MCF 10A (cell line): Measurements from ENCODE around the gene CDC42EP1. TPM values are rescaled to one million over a fixed set of nuclear protein-coding genes. Genes with fewer than 3 reads are reported as not detected.

Experiments
- BruUV-seq: library from RNA; stranded (reverse); fragments of 400-500 nt; replicated peaks from 2 replicates; lab custom pipeline; 2021; lab: Mats Ljungman, UMichigan
- CTCF ChIA-PET: fragments of 300-600 bp; sonication (Branson Sonifier 250); formaldehyde crosslinking; extraction: SDS; loops from one replicate; lab custom pipeline; 2021; ENCODE audit warnings: antibody characterized with exemption, inconsistent platforms; lab: Yijun Ruan, JAX
- POLR2A ChIA-PET: fragments of 300-600, 350-650 bp; sonication (Branson Sonifier 250); formaldehyde crosslinking; extraction: SDS; loops from one replicate; lab custom pipeline; 2020; ENCODE audit warnings: antibody characterized with exemption, inconsistent platforms; lab: Yijun Ruan, JAX
- DNase-seq: peaks from one replicate; pipeline ENCODE4 v3.0.0-alpha.2; 2018; ENCODE audit not compliant: unreplicated experiment
- H3K27ac Mint-ChIP-seq: one replicate; pipeline ENCODE4 v1.8.0; 2022; ENCODE audit warnings: mild to moderate bottlenecking, low read depth, mixed read lengths; ENCODE audit not compliant: unreplicated experiment
- H3K27me3 Mint-ChIP-seq: one replicate; pipeline ENCODE4 v1.8.0; 2022; ENCODE audit warnings: mixed read lengths; ENCODE audit not compliant: insufficient read depth, unreplicated experiment
- H3K36me3 Mint-ChIP-seq: one replicate; pipeline ENCODE4 v1.8.0; 2022; ENCODE audit warnings: mild to moderate bottlenecking, moderate library complexity, mixed read lengths; ENCODE audit not compliant: insufficient read depth, unreplicated experiment
- H3K4me1 Mint-ChIP-seq: one replicate; pipeline ENCODE4 v1.8.0; 2022; ENCODE audit warnings: mixed read lengths; ENCODE audit not compliant: insufficient read depth, unreplicated experiment
- H3K4me3 Mint-ChIP-seq: one replicate; pipeline ENCODE4 v1.8.0; 2022; ENCODE audit warnings: mild to moderate bottlenecking, moderate library complexity, mixed read lengths; ENCODE audit not compliant: unreplicated experiment
- H3K9me3 Mint-ChIP-seq: one replicate; pipeline ENCODE4 v1.8.0; 2022; ENCODE audit warnings: mixed read lengths; ENCODE audit not compliant: unreplicated experiment
- intact Hi-C: fragments of 100-400 bp; cut with micrococcal nuclease; formaldehyde crosslinking; loops from 2 replicates; pipeline ENCODE4 v1.14.1; 2022
- total RNA-seq: library from RNA; stranded (reverse); gene quantifications from 2 replicates; pipeline ENCODE4 v1.2.3, GENCODE V29; 2022
- TF ChIP-seq, protein P1 (sequence below): fragments of 200-600 bp; IDR thresholded peaks from one replicate; pipeline ENCODE4 v1.8.0; 2022; ENCODE audit warnings: antibody characterized with exemption, mild to moderate bottlenecking; ENCODE audit not compliant: unreplicated experiment

Gene CDC42EP1
- total RNA-seq, 1 experiment from 2014 or later: 148 TPM

- H3K4me3 Mint-ChIP-seq: no peak overlapping the region
- TF ChIP-seq, protein P1, sequence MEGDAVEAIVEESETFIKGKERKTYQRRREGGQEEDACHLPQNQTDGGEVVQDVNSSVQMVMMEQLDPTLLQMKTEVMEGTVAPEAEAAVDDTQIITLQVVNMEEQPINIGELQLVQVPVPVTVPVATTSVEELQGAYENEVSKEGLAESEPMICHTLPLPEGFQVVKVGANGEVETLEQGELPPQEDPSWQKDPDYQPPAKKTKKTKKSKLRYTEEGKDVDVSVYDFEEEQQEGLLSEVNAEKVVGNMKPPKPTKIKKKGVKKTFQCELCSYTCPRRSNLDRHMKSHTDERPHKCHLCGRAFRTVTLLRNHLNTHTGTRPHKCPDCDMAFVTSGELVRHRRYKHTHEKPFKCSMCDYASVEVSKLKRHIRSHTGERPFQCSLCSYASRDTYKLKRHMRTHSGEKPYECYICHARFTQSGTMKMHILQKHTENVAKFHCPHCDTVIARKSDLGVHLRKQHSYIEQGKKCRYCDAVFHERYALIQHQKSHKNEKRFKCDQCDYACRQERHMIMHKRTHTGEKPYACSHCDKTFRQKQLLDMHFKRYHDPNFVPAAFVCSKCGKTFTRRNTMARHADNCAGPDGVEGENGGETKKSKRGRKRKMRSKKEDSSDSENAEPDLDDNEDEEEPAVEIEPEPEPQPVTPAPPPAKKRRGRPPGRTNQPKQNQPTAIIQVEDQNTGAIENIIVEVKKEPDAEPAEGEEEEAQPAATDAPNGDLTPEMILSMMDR: no peak
- H3K36me3 Mint-ChIP-seq: peaks cover 18% of the 10 kb centered on the region
- H3K9me3 Mint-ChIP-seq: no peaks in the 10 kb centered on the region
- POLR2A ChIA-PET: interaction anchor here (0.7 to 1.5 kb wide), 3 partner anchors 9 to 246 kb away, joined by 3 to 5 read pairs (median 4); no protein-coding TSS in a partner anchor
- H3K27me3 Mint-ChIP-seq: no peaks in the 10 kb centered on the region
- intact Hi-C loops: no loop called here
- DNase-seq: no peak
- H3K4me1 Mint-ChIP-seq: peaks cover 15% of the 10 kb centered on the region
- CTCF ChIA-PET: interaction anchor here (1.6 kb wide), 1 partner anchor 77 kb away, joined by 3 read pairs; no protein-coding TSS in a partner anchor
- BruUV-seq: no TSS peak
- H3K27ac Mint-ChIP-seq: no peak overlapping the region
Measured at GRCh38 chr22:37515901-37516300, 44.4 kb upstream of the CDC42EP1 start.

DNA sequence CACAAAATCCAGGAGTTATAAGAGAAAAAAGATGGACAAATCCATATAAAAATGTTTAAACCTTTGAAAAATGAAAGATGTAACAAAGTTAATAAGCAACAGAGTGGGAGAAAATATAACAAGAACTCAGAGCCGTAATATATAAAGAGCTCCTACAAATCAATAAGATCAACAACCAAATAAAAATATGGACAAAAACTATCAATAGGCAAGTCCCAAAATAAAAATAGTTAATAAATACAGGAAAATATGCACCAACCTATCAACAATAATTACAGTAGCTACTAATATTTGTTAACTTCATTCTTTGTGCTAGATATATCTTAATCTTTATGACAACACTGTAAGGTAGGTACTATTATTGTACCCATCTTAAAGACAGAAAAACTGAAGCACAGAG, 43.8 kb upstream of the CDC42EP1 start:
- H3K36me3 Mint-ChIP-seq: peaks cover 18% of the 10 kb centered on the region
- no peak overlapping the region for H3K27ac Mint-ChIP-seq
- POLR2A ChIA-PET: interaction anchor here (0.6 to 1.5 kb wide), 4 partner anchors 9 to 246 kb away, joined by 3 to 5 read pairs (median 4); no protein-coding TSS in a partner anchor
- TF ChIP-seq, protein P1: no peak
- no peak for DNase-seq
- BruUV-seq: no TSS peak
- no peaks in the 10 kb centered on the region for H3K27me3 Mint-ChIP-seq
- H3K4me1 Mint-ChIP-seq: peaks cover 15% of the 10 kb centered on the region
- no peaks in the 10 kb centered on the region for H3K9me3 Mint-ChIP-seq
- H3K4me3 Mint-ChIP-seq: no peak overlapping the region
- CTCF ChIA-PET: interaction anchor here (1.6 kb wide), 1 partner anchor 76 kb away, joined by 3 read pairs; no protein-coding TSS in a partner anchor
- intact Hi-C loops: no loop called here

GRCh38 chr22:37517826-37518450, 42.3 kb upstream of the CDC42EP1 start:
- POLR2A ChIA-PET: interaction anchor here (1.5 kb wide), 1 partner anchor 90 kb away, joined by 4 read pairs; the partner anchor contains the start of gene GGA1
- Mint-ChIP-seq H3K36me3 (peaks cover 18% of the 10 kb centered on the region), H3K27me3 (no peaks in the 10 kb centered on the region), H3K4me3 (peak overlapping the region; percentile 77), H3K9me3 (no peaks in the 10 kb centered on the region), H3K27ac (peak overlapping the region; percentile 60), H3K4me1 (peaks cover 7% of the 10 kb centered on the region)
- BruUV-seq: no TSS peak
- CTCF ChIA-PET: interaction anchor here (0.6 to 0.8 kb wide), 2 partner anchors 107 to 800 kb away, joined by 3 read pairs; no protein-coding TSS in a partner anchor
- TF ChIP-seq, protein P1: no peak
- peak; percentile 41 for DNase-seq
- intact Hi-C loops: no loop called here

DNA sequence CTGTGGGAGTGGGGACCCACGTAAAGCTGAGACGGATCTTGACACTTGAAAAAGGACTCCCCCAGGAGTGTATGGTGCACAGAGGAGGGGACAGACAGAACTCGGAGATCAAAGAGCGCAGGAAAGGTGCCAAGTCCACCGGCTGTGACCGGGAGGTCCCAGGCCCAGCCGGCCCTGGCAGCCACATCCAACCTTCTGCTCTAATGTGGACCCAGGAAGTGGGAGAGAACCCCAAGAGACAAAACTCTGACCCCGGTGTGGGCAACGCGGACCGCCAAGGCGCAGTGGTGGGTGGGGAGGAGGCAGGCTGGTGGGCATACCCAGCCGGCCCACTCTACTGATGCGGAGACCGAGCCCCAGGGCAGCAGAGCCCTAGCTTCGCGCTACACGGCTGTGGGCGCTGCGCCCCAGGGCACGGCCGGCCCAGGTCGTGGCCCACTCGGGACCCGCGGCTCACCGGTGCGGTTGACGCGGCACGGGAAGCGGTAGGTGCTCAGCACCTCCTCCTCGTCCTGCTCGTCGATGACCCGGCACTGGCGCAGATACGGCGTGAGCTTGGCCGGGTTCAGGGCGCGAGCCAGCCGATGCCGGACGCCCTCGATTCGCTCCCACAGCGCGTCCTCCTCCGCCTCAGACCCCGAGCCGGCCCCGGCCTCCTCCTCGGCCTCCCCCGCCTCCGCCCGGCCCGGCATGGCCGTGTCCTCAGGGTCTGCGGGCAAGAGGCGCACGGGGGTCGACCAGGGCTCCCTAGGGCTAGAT, 41.6 kb upstream of the CDC42EP1 start:
- H3K4me3 Mint-ChIP-seq: peak overlapping the region; percentile 77
- POLR2A ChIA-PET: interaction anchor here (0.5 to 1.6 kb wide), 5 partner anchors 11 to 502 kb away, joined by 3 to 5 read pairs (median 4); partner anchors contain the start of gene GGA1
- H3K9me3 Mint-ChIP-seq: no peaks in the 10 kb centered on the region
- no TSS peak for BruUV-seq
- peak; percentile 21 for DNase-seq
- H3K36me3 Mint-ChIP-seq: peaks cover 18% of the 10 kb centered on the region
- TF ChIP-seq, protein P1: no peak
- H3K27ac Mint-ChIP-seq: peak overlapping the region; percentile 60
- CTCF ChIA-PET: interaction anchor here (0.6 to 0.8 kb wide), 3 partner anchors 21 to 801 kb away, joined by 3 to 4 read pairs (median 3); no protein-coding TSS in a partner anchor
- H3K27me3 Mint-ChIP-seq: no peaks in the 10 kb centered on the region
- intact Hi-C loops: no loop called here
- H3K4me1 Mint-ChIP-seq: peaks cover 7% of the 10 kb centered on the region
